Duodenal mucosa (tissue), 2 donors: ENCODE data around the gene BBX.

Experiments
- H3K27ac ChIP-seq: one replicate; pipeline ENCODE4 v1.7.0; 2013; ENCODE audit warnings: low read depth, low read length
- H3K27me3 ChIP-seq, 2 donors: one replicate each; pipeline ENCODE4 v1.7.0; 2013; ENCODE audit warnings: low read length in 2 of 2, control low read depth in 1 of 2; ENCODE audit not compliant: insufficient read depth in 2 of 2, control insufficient read depth in 1 of 2
- H3K36me3 ChIP-seq, 2 donors: one replicate each; pipeline ENCODE4 v1.7.0; 2013; ENCODE audit warnings: low read length in 2 of 2, control low read depth in 1 of 2; ENCODE audit not compliant: insufficient read depth in 2 of 2, control insufficient read depth in 1 of 2
- H3K4me1 ChIP-seq, 2 donors: one replicate each; pipeline ENCODE4 v1.7.0; 2013; ENCODE audit warnings: low read length in 2 of 2, control low read depth in 1 of 2; ENCODE audit not compliant: insufficient read depth in 2 of 2, control insufficient read depth in 1 of 2
- H3K4me3 ChIP-seq, 2 donors: one replicate each; pipeline ENCODE4 v1.7.0; 2013; ENCODE audit warnings: low read length in 2 of 2, low read depth in 1 of 2
- H3K9ac ChIP-seq, 2 donors: one replicate each; pipeline ENCODE4 v1.7.0; 2013; ENCODE audit warnings: low read length in 2 of 2, low read depth in 1 of 2
- H3K9me3 ChIP-seq, 2 donors: one replicate each; pipeline ENCODE4 v1.7.0; 2013; ENCODE audit warnings: low read length in 2 of 2, control low read depth in 1 of 2; ENCODE audit not compliant: control insufficient read depth in 1 of 2

The BBX gene

GRCh38 chr3:107590786-107591185 lies 68.0 kb downstream of the BBX start:
- Histone ChIP-seq H3K36me3 (no peaks in the 10 kb centered on the region), H3K4me1 (no peaks in the 10 kb centered on the region), H3K27ac (no peak overlapping the region), H3K9me3 (no peaks in the 10 kb centered on the region), H3K27me3 (no peaks in the 10 kb centered on the region), H3K9ac (no peak overlapping the region), H3K4me3 (no peak overlapping the region)

DNA sequence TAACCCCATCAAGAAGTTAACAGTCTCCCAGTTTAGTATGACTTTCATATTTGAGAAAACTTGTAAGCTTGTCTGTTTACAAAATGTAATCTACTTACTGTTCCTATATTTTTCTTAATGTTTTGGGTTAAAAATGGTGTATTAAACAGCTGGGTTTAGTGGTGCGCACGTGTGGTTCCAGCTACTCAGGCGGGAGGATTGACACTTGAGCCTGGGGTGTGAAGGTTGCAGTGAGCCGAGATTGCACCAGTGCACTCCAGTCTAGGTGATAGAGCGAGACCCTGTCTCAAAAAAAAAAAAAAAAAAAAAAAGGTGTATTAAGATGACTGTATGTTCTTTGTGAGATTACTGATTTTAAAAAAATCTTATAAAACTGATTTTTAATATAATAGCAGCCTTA lies 69.3 kb downstream of the BBX start:
- H3K9me3 ChIP-seq = no peaks in the 10 kb centered on the region
- no peaks in the 10 kb centered on the region for H3K27me3 ChIP-seq
- H3K4me3 ChIP-seq = no peak overlapping the region
- no peaks in the 10 kb centered on the region for H3K4me1 ChIP-seq
- no peak overlapping the region for H3K9ac ChIP-seq
- H3K36me3 ChIP-seq = no peaks in the 10 kb centered on the region
- H3K27ac ChIP-seq = no peak overlapping the region

DNA sequence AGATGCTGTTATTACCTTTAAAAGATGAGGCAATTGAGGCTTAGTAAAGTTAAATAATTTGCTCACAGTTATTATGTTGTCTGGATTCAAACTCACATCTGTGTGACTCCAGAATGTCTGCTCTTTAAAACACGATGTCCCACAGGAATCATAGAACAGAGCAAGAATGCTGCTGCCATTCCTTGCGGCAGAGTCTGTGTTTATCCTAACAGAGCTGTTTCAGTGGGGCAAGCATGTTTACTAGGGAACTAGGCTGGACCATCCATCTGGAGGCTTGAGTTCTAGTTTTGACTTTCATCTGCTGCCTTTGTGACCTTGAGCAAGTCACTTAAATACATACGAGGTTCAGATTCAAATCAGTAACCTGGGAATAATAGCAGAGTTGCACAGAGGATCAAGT lies 72.1 kb downstream of the BBX start:
- Histone ChIP-seq H3K27ac (no peak overlapping the region), H3K4me3 (no peak overlapping the region), H3K9ac (no peak overlapping the region), H3K36me3 (no peaks in the 10 kb centered on the region), H3K4me1 (peaks cover 12 to 17% of the 10 kb centered on the region in 2 donors), H3K27me3 (no peaks in the 10 kb centered on the region), H3K9me3 (no peaks in the 10 kb centered on the region)

DNA sequence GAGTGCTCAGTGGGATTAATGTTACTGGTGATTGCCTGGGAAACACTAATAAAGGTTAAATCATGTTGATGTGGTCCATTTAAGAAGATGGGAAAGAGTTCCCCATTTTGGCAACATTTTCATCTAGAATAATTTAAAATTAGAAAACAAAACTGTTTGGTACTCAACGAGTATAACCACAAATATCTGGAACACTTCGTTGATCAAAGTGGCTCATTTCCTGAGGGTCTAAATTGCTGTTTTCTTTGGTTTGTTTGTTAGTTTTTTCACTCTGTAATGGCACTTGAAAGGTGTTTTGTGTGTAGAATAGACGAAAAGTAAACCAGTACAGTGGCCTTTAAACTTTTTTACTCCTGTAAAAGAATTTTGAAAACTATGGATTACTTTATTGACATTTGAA lies 73.9 kb downstream of the BBX start:
- H3K4me3 ChIP-seq = no peak overlapping the region
- H3K9me3 ChIP-seq = no peaks in the 10 kb centered on the region
- H3K27me3 ChIP-seq = no peaks in the 10 kb centered on the region
- peaks cover 14 to 21% of the 10 kb centered on the region in 2 donors for H3K4me1 ChIP-seq
- H3K9ac ChIP-seq = no peak overlapping the region
- H3K36me3 ChIP-seq = no peaks in the 10 kb centered on the region
- H3K27ac ChIP-seq = no peak overlapping the region

- Histone ChIP-seq H3K4me3 (peak overlapping the region; percentile 69 to 73), H3K36me3 (no peaks in the 10 kb centered on the region), H3K9ac (peak overlapping the region; percentile 43 to 67), H3K4me1 (peaks cover 14 to 21% of the 10 kb centered on the region in 2 donors), H3K9me3 (no peaks in the 10 kb centered on the region), H3K27me3 (no peaks in the 10 kb centered on the region), H3K27ac (peak overlapping the region; percentile 44)
These were observed 76.4 kb downstream of the BBX start for GRCh38 chr3:107598926-107599771.

- Histone ChIP-seq H3K36me3 (no peaks in the 10 kb centered on the region), H3K27ac (peak overlapping the region; percentile 44), H3K27me3 (no peaks in the 10 kb centered on the region), H3K9ac (peak overlapping the region in 1 of 2 donors; percentile 67), H3K4me3 (peak overlapping the region; percentile 69 to 73), H3K9me3 (no peaks in the 10 kb centered on the region), H3K4me1 (peaks cover 14 to 21% of the 10 kb centered on the region in 2 donors)
These were observed 77.0 kb downstream of the BBX start for GRCh38 chr3:107599772-107600145.

GRCh38 chr3:107600780-107601179 lies 78.0 kb downstream of the BBX start:
- Histone ChIP-seq H3K27me3 (no peaks in the 10 kb centered on the region), H3K9me3 (no peaks in the 10 kb centered on the region), H3K9ac (no peak overlapping the region), H3K27ac (no peak overlapping the region), H3K4me1 (peaks cover 14 to 21% of the 10 kb centered on the region in 2 donors), H3K36me3 (no peaks in the 10 kb centered on the region), H3K4me3 (no peak overlapping the region)

DNA sequence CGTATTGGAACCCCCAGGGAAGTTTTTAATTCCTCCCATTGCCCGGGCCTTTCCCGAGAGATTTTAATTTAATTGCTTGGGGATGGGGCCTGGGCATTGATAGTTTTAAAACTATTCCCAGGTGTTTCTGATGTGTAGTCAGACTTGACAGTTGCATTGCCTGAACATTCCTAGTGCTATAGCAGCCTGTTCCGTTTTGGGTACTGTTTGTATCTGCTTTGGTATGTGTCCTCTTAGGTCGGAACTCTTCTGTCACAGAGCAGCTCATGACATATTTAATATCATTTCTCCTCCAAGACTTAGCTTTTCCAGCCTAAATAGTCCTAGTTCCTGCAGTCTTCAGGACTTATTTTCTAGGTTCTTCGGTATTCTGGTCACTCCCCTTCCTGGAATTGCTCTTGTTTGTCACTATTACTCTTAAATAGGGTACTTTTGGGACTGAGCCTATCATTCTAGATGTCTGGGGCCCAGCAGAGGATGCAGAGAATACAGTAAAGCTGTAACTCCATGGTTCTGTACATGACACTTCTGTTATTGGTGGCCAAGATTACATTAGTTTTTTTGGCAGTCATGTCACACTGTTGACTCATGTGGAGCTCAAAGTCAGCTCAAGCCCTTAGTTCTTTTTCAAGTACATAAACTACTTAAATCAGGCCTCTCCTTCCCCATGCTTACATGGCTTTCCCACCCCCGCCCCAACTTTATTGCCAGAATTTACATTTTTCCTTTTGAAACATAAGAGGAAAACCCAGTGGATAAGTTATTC lies 81.5 kb downstream of the BBX start:
- Histone ChIP-seq H3K4me1 (peaks cover 9% of the 10 kb centered on the region in 2 donors), H3K9ac (no peak overlapping the region), H3K9me3 (peaks cover 0 to 3% of the 10 kb centered on the region in 2 donors), H3K27me3 (no peaks in the 10 kb centered on the region), H3K36me3 (no peaks in the 10 kb centered on the region), H3K27ac (no peak overlapping the region), H3K4me3 (no peak overlapping the region)

DNA sequence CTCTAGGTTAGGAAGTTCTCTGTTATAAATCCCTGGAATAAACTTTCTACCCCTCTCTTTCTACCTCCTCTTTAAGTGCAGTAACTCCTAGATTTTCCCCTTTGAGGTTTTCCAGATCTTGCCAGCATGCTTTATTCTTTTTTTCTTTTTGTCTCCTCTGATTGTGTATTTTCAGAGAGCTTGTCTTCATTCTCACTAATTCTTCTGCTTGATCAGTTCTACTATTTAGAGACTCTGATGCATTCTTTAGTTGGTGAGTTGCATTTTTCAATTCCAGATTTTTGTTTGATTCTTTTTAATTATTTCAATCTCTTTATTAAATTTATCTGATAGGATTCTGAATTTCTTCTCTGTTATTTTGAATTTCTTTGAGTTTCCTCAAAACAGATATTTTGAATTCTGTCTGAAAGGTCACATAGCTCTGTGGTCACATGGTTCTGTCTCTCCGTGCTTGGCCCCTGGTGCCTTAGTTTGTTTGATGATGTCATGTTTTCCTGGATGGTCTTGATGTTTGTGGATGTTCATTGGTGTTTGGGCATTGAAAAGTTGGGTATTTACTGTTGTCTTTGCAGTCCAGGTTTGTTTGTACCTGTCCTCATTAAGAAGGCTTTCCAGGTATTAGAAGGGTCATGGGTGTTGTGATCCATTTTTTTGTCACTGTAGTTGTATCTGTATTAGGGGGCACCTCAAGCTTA lies 89.2 kb downstream of the BBX start:
- H3K27me3 ChIP-seq = no peaks in the 10 kb centered on the region
- no peaks in the 10 kb centered on the region for H3K36me3 ChIP-seq
- H3K4me1 ChIP-seq = no peaks in the 10 kb centered on the region
- H3K27ac ChIP-seq = no peak overlapping the region
- no peak overlapping the region for H3K9ac ChIP-seq
- H3K9me3 ChIP-seq = peaks cover 3 to 4% of the 10 kb centered on the region in 2 donors
- no peak overlapping the region for H3K4me3 ChIP-seq

DNA sequence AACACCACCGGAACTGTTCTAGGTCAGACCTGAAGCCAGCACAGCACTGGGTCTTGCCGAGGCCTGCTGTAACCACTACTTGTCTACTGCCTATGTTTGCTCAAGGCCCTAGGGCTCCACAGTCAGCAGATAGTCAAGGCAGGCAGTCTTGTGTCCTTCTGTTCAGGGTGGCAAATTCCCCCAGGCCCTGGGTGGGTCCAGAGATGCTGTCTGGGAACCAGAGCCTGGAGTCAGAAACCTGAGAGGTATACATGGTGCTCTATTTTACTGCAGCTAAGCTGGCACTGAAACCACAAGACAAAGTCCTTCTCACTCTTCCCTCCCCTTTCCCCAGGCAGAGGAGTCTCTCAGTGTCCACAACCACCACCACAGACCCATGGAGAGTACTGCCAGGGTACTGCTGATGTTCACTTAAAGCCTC lies 89.9 kb downstream of the BBX start:
- H3K9ac ChIP-seq = no peak overlapping the region
- H3K9me3 ChIP-seq = peaks cover 3 to 4% of the 10 kb centered on the region in 2 donors
- H3K36me3 ChIP-seq = no peaks in the 10 kb centered on the region
- H3K4me3 ChIP-seq = no peak overlapping the region
- H3K27ac ChIP-seq = no peak overlapping the region
- H3K4me1 ChIP-seq = no peaks in the 10 kb centered on the region
- no peaks in the 10 kb centered on the region for H3K27me3 ChIP-seq
